NCI-H226 (cell line): ENCODE measurements around the gene PRKACB.
A peak's percentile ranks its signal among the peaks of the same experiment; 100 is the strongest.

Experiments used
- DNase-seq: peaks from one replicate; pipeline ENCODE4 v3.0.0-alpha.2; 2015

The PRKACB gene

DNA sequence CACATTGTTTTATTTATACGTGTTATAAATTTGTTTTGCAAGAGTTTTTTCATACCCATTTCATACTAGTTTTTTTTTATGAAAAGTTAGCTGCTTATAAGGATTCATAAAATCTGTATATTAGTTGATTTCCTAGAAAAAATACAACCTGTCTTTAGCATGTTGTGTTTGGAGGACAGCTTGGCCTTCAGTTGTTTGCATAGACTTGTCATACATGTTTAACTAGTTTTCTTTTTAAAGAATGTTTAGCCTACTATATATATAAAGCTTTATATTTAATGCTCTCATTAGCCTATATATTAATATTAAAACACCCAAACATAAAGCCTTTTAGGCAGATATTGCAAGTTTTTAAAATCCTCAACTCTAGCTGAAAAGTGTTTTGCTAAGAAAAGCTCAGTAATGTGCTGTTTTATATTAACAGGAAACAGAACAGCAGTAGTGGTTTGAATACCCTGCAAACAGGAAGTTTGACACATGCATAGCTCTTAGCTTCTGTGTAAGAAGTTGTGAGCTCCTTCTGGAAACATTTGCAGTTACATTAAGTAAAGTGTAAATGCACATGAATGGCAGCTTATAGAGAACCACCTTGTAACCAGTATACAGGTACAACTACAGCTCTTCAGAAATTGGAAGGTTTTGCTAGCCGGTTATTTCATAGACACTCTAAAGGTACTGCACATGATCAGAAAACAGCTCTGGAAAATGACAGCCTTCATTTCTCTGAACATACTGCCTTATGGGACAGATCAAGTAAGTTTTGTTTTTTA lies at the start of gene PRKACB:
TSS of gene PRKACB (plus strand) at position 476 of the 770 bp plus-strand sequence. CDS start at position 567, 91 bp downstream.
- DNase-seq = peak; percentile 35

DNA sequence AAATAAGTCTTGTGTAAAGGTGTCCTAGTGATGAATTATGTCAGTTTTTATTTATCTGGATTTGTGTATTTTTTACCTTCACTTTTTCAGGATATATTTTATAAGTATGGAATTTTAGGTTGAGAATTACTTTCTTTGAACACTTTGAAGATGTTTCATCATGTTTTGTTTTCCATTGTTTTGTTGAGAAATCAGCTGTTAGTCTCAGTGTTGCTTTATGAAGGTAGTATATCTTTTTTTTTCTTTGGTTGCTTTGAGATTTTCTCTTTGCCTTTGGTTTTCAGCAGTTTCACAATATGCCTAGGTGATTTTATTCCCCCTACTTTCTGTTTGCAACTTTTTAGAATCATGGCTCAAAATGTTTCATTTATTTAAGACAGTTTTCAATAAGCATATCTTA lies 48.8 kb upstream of the PRKACB start:
- no peak for DNase-seq

DNA sequence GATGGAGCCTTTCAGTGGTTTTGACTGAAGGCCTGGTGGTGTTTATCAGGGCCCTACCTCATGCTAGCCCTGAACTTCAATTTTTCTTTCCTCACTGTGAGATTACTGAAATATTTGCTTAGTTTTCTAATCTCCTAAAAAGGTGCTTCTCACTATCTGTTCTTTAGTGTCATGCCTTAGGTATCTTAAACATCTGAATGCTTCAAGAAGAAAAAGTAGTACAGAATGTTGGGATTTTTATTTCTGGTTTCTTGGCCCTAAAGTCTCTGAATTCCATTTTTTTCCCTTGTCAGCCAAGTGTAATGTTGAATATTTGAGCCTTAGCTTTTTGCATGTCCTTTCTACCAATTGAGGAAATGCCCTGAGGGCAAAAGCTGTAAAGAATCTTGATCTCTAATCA lies 47.9 kb upstream of the PRKACB start:
- DNase-seq = peak; percentile 78

DNA sequence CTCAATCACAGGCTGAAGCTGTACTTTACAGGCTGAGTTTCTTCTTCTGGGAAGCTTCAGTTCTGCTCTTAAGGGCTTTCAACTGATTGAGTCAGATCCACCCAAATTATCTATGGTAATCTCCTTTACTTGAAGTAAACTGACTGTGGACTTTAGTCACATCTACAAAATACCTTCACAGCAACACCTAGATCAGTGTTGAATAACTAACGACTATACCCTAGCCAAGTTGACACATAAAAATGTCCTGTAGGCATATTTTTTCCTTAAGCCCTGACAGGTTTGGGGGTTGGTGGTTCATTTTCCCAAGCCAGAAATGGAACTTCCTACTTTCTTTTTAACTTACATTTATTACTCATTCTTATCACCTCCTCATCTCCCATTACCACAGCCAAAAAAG lies 42.9 kb upstream of the PRKACB start:
- no peak for DNase-seq

DNA sequence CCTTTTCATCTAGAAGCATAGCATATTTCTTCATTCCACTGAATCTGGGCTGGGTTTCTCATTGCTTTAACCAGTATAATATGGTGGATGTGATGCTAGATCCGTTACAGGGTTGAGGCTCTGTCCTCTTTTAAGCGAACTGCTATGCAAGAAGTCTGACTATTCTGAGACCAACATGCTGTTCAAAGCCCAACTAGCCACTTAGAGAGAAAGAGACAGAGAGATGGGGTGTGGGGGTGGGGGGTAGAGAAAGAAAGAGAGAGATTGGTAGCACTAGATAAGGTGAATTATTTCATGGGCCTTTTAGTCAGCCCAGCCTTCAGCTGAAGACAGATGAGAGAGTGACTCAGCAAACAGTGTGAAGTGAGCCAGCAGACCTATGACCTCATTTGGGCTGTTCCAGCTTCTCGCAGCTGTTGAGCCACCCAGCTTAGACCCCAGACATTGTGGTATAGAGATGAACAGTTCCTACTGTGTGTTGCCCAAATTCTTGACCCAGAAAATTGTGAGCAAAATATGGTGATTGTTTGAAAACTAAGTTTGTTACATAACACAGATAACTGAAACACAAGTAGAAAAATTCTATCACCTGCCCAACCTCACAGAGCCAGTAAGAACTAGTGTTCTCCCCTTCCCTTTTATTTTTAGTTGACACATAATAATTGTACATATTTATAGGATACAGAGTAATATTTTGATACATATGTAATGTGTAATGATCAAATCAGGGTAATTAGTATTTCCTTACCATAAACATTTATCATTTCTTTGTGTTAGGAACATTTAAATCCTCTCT lies 40.7 kb upstream of the PRKACB start:
- DNase-seq = peak; percentile 91

DNA sequence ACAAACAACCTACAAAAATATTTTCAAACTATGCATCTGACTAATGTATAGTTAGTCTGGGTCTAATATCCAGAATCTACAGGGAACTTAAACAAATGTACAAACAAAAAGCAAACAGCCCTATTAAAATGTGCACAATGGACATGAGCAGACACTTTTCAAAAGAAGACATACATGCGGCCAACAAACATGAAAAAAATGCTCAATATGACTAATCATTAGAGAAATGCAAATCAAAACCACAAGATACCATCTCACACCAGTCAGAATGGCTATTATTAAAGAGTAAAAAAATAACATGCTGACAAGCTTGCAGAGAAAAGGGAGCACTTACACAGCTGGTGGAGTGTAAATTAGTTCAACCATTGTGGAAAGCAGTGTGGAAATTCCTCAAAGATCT lies 36.5 kb upstream of the PRKACB start:
- DNase-seq = peak; percentile 67

DNA sequence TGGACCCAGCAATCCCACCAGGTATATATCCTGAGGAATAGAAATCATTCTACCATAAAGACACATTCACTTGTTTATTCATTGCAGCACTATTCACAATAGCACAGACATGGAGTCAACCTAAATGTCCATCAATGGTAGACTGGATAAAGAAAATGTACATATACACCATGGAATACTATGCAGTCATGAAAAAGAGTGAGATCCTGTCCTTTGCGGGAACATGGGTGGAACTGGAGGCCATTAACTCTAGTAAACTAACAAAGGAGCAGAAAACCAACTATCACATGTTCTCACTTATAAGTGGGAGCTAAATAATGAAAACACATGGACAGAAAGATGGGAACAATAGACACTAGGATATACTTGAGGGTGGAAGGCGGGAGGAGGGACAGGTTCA lies 36.1 kb upstream of the PRKACB start:
- DNase-seq = no peak

DNA sequence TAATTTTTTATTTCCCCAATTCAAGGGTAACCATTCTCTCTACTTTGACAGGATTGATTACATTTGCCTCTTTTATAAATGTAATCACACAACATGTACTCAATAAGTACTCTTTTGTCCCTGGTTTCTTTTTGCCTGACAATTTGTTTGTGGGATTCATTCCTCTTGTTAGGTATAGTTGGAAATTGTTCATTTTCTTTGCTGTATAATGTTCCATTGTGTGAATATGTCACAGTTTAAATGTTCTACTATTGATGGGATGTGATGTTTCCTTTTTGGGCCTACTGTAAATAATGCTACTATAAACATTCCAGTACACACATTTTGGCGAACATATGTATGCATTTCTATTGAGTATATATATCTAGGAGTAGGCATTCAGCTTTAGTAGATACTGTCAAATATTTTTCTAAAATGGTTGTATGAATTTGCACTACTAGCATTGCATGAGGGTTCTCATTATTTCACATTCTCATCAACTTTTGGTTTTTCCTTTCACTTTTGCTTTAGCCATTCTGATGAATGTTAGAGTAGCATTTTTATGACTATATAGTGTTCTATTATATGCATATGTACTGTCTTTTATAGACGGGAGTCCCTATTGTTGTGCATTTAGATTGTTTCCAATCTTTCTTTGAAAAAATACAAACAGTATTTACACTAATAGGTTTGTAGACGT lies 35.0 kb upstream of the PRKACB start:
- no peak for DNase-seq

DNA sequence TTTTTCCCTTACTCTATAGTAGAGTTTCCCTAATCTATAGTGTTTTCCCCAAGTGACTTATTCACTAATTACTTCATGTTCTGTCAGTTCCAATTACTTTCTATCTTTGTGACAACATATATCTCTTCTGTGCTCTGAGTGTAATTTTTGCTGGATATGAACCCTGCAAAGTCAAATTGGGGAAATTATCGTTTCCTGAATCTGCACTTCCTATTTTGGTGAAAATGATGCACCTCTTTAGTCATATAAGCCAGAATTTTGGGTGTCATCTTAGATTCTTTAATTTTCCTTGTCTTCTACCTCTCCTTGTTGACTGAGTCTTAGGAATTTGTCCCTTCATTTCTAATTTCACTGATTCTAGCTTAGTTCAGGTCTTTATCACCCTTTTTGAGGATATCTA lies 33.4 kb upstream of the PRKACB start:
- no peak for DNase-seq

DNA sequence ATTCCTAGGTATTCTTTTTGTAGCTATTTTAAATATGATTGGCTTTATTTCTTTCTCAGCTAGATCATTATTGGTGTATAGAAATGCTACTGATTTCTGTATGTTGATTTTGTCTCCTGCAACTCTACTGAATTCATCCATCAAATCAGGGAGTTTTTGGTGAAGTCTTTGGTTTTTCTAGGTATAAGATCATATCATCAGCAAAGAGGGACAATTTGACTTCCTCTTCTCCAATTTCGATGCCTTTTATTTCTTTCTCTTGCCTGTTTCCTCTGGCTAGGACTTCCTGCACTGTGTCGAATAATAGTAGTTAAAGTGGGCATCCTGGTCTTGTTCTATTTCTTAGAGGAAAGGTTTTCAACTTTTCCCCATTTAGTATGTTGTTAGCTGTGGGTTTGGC lies 27.5 kb upstream of the PRKACB start:
- DNase-seq = no peak

DNA sequence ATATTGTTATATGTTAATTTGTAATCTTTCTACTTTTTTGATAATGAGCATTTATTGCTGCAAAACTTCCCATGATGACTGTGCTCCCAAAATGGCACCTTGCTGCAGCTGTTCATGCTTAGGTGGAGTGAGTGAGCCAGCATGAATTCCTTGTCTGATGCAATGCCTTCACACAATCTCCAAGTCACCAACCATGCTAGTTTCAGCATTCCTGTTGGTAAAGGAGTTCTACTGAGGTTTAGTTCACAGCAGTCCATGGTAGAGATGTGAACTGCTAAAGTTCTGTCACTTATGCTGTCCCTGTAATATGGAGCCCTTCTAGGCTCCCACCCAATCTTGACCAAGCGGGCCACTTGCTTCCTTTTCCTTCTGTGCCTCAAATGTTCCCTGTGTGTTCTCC lies 26.2 kb upstream of the PRKACB start:
- peak; percentile 24 for DNase-seq

DNA sequence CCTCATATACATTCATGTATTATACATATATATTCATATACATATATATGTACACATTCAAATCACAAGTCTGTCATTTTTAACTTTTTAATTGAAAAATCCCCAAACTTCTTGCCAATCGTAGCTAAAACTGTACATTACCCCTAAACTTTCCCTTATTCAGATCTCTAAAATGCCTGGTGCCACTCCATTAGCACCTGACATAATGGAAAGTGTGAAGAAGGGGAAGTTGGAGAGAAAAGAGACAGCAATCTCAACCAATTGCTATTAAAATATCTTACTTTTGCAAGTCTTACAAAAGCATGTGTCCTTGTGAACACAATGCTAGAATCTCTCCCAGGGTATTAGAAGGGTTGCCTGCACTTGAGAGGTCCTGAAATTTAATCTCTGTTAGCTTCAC lies 22.7 kb upstream of the PRKACB start:
- no peak for DNase-seq

DNA sequence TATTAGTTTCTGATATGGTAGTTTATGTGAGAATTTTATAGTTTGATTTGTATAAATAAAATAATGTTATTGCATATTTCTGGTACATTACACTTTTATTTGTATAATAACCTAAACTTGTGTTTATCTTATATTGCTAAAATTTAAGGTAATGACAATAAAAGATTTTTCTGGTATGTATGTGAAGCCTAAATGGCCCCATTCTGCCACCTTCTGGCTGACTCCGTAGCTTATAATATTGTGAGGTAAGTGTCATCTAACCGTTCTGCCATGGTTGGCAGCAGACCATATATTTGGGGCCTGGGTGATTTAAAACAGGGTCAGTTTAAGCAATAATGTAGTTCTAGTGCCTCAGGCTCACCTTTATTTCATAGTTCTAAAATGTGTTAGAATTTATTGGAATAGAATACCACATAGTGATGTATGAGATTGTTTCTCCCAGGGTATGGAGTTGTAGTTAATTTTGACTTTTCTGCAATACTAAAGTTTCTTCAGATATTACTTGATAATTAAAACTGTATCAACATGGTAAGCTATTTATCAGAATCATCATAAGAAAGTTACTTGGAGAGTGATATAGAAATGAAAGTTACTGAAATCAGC lies 21.2 kb upstream of the PRKACB start:
- DNase-seq = peak; percentile 24

DNA sequence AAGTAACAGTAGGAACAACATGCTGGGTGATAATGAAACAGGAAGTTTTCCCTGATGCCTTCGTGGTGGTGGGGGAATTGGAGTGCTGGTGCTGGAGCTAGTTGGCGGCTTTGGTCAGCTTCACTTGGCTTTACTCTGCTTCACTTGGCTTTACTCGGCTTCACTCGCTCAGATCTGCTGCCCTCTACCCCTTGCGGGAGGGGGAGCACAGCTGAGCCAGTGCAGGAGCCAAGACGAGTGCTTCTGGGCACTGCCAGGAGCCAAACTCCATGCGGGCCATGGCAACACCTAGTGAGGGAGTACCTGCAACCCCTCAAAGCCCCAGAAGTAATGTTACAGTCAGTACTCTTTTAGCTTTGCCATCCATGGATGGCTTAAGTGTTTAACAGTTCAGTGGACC lies 10.6 kb upstream of the PRKACB start:
- no peak for DNase-seq

DNA sequence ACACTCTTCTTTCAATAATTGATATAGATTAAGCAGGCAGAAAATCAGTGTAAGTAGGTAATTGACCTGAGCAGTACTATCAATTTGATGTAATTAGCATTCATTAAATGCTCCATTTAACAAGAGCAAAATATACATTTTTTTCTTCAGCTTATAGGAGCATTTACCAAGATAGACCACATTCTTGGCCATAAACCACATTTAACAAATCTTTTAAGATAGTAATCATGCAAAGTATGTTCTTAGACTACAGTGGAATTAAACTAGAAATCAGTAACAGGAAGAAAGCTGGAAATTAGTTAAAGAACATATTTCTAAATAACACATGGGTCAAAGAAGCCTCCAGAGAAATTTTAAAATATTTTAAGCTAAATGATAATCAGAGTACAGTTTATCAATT lies 8.7 kb upstream of the PRKACB start:
- DNase-seq = no peak

DNA sequence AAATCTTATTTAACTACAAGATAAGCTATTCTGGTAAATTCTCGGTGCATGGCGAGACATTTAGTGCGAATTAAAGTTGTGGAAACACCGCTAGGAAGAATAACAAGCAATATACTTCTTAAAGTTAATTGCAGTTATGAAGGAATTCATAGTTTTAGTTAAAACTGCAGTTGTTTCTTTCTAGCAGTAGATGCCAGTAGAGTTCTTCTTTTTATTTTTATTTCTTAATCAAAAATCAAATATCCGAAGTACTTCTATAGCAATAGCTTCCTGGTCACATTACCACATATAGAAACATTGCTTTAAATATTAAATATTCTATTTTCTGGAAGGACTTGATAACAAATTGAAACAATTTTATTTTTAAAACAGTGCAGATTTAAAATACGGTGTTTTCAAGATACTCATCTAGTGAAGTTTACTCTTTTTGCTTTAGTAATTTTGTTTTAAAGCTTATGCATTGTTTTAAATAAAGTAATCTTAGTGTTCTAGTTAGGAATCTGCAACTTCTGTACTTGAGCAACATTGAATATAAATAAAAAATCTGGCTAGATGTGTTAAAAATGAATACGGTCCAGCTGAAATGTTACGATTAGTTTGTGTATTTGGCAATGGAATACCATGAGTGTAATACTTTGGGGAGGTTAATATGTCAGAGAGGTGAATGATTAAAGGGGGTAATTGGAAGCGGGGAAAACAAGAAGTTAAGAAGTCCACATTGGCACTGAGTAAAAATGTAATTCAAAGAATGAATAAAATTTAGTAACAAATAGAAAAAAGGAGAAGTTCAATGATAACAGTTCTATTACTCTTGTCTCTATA lies 2.7 kb upstream of the PRKACB start:
- no peak for DNase-seq

DNA sequence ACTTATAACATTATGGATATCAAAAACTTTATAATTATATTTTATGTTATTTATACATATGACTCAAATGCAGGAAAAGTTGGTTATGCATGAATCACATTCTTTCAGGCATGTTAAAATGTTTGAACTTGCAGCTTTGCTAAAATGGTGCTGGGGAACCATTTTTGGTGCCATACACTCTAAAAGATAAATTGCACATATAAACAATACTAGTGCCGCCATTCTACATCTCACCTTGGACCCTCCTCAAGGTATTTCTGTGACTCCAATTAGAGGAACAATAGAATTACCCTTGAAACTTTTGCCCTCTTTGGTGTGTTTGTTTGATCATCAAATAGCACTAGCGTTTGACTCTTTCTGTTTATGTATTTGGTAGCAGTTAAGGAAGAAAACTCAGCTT lies 997 bp downstream of the PRKACB start:
- no peak for DNase-seq

DNA sequence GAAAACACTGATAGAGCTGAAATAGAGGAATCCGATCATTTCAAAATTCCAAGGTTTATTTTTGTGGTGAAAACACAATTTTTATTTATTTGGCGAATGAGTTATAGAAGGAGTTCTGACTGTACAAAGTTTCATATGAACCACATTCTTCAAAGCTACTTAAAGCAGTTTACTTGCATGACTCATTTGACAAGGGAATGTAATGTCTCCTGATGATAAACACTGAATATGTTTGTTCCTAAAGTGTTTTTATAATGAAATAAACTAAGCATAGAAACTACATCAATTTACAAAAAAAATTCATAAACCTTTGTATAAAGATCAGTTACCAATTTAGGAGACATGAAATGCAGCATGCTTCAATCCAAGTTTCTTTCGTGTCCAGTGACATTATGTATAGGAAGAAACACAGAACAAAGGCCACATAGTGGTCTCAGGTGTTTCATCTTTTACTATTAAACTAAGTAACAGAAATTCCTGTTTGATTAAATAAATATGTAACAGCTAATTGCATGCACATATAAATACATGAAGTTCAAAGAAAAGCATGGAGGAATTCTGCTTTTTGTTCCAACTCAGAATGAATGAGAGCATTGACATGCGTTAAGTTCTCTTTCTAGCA lies 2.5 kb downstream of the PRKACB start:
- DNase-seq = peak; percentile 26

DNA sequence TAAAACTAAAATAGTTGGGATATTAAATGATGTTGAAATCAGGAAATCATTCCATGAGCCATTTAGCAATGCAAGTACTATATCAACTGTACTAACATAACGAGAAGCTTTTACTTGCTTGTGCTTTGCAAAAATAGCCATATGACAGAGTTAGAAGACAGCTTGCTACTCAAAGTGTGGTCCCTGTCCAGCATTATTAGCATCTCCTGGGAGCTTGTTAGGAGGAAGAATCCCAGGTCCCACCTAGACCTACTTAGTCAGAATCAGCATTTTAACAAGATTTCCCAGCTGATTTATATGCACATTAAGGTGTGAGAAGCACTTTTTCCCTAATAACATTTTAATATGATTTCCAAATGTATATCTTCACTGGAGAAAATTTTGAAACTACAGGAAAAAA lies 4.7 kb downstream of the PRKACB start:
- DNase-seq = no peak

DNA sequence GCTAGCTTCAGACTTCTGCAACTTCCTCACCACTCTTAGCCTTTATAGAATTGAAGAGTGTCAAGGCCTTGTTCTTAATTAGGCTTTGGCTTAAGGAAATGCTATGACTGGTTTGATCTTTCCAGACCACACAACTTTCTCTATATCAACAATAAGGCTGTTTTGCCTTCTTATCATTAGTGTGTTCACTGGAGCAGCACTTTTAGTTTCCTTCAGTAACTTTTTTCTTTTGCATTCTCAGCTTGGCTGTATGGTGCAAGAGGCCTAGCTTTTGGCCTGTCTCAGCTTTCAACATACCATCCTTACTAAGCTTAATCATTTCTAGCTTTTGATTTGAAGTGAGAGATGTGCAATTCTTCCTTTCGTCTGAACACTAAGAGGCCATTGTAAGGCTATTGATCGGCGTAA lies 8.6 kb downstream of the PRKACB start:
- no peak for DNase-seq

DNA sequence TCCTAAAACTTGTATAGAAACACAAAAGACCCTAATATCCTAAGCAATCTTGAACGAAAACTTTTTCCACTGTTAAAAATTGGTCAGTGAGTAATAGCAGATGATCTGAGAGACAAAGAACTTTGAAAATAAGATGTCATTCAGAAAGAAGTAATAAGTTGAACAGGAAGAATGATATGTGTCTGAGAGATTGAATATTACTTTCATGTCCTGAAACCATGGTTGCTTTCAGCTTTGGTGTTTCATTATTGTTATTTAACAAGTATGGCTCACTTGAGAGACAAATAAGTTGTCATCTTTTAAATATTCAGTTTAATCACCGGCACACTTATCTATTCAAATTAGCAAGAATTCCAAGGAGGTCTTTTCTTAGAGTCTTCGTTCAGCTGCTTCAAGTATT lies 11.4 kb downstream of the PRKACB start:
- no peak for DNase-seq

DNA sequence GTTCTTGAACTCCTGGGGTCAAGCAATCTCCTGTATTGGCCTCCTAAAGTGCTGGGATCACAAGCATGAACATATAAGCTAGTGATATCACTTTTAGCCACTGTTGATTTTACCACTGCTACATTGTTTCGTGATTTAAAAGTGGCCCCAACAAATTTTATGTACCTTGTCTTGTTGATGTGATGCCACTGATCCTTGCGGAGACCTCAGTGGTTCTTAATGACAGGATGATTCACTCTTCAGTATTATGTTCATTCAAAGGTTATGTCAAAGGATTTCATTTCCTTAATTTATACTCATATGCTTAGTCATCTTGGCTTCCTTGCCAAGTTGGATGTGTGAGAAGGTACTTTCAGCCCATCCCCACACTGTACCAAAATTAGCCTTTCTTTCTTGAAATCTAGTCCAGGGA lies 12.1 kb downstream of the PRKACB start:
- peak; percentile 76 for DNase-seq
